Mucosa of descending colon (tissue), 3 donors: ENCODE data around the gene ACTL6A. TPM values are rescaled to one million over a fixed set of nuclear protein-coding genes. Genes with fewer than 3 reads are reported as not detected.

Experiments
- ATAC-seq: fragments of 200-7000 bp; cut with Tn5 transposase; one replicate; pipeline ENCODE4 v1.9.1; 2020; ENCODE audit warnings: mild to moderate bottlenecking, moderate library complexity
- DNase-seq, 3 donors: peaks; one replicate each; pipeline ENCODE4 v3.0.0-alpha.2; 2020
- H3K36me3 ChIP-seq: fragments of 200-600 bp; one replicate; pipeline ENCODE4 v1.8.0; 2021; ENCODE audit warnings: low read depth, mild to moderate bottlenecking
- H3K4me1 ChIP-seq: fragments of 200-600 bp; one replicate; pipeline ENCODE4 v1.8.0; 2021; ENCODE audit warnings: low read depth, mild to moderate bottlenecking
- H3K4me3 ChIP-seq: fragments of 200-600 bp; one replicate; pipeline ENCODE4 v1.8.0; 2021; ENCODE audit warnings: mild to moderate bottlenecking
- H3K9me3 ChIP-seq: fragments of 200-600 bp; one replicate; pipeline ENCODE4 v1.8.0; 2021; ENCODE audit warnings: mild to moderate bottlenecking
- intact Hi-C, 2 donors: fragments of 100-400 bp; cut with DNase I in 1 of 2; cut with micrococcal nuclease in 1 of 2; formaldehyde crosslinking; loops; one replicate each; pipeline versions ENCODE4 v1.11.0 to v1.11.1; 2022; cut with DNase I, micrococcal nuclease
- total RNA-seq, 3 donors: library from RNA; stranded (reverse); fragmentation: NEBNext Ultra II Directional in 2 of 3; extraction: Animal tissue kit (Norgen Biotek cat#: 25700) in 2 of 3; gene quantifications; one replicate each; pipeline versions ENCODE4 v1.2.1 to v1.2.4, GENCODE V29; 2021 to 2023
- TF ChIP-seq, protein P1 (sequence below): fragments of 200-600 bp; IDR thresholded peaks from one replicate; pipeline ENCODE4 v1.8.0; 2022; ENCODE audit warnings: antibody characterized with exemption, mild to moderate bottlenecking
- donor health status: DM: no; HTN: no; CAD: no; lungs with moderate emphysema.
- donor health status: DM: no; HTN: no; CAD: no.
- donor health status: DM: no; HTN: yes; CAD: no.

Gene ACTL6A
- total RNA-seq, 3 donors from 2014 or later = 38.9 to 46.3 (median 40.7) TPM

- ATAC-seq = no peak
- TF ChIP-seq, protein P1, sequence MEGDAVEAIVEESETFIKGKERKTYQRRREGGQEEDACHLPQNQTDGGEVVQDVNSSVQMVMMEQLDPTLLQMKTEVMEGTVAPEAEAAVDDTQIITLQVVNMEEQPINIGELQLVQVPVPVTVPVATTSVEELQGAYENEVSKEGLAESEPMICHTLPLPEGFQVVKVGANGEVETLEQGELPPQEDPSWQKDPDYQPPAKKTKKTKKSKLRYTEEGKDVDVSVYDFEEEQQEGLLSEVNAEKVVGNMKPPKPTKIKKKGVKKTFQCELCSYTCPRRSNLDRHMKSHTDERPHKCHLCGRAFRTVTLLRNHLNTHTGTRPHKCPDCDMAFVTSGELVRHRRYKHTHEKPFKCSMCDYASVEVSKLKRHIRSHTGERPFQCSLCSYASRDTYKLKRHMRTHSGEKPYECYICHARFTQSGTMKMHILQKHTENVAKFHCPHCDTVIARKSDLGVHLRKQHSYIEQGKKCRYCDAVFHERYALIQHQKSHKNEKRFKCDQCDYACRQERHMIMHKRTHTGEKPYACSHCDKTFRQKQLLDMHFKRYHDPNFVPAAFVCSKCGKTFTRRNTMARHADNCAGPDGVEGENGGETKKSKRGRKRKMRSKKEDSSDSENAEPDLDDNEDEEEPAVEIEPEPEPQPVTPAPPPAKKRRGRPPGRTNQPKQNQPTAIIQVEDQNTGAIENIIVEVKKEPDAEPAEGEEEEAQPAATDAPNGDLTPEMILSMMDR = no peak
- Histone ChIP-seq H3K36me3 (peaks cover 4% of the 10 kb centered on the region), H3K4me3 (no peak overlapping the region), H3K9me3 (no peaks in the 10 kb centered on the region), H3K4me1 (no peaks in the 10 kb centered on the region)
- intact Hi-C loops = no loop called here
- no peak for DNase-seq
Observed at GRCh38 chr3:179615458-179616173, 52.9 kb downstream of the ACTL6A start.

- Histone ChIP-seq H3K9me3 (no peaks in the 10 kb centered on the region), H3K36me3 (peaks cover 4% of the 10 kb centered on the region), H3K4me3 (no peak overlapping the region), H3K4me1 (no peaks in the 10 kb centered on the region)
- ATAC-seq (no peak), DNase-seq (no peak)
- intact Hi-C loops = no loop called here
- TF ChIP-seq, protein P1 = no peak
Observed at GRCh38 chr3:179622023-179622422, 59.3 kb downstream of the ACTL6A start.

GRCh38 chr3:179624451-179624850 is 61.7 kb downstream of the ACTL6A start:
- intact Hi-C loops = no loop called here

DNA sequence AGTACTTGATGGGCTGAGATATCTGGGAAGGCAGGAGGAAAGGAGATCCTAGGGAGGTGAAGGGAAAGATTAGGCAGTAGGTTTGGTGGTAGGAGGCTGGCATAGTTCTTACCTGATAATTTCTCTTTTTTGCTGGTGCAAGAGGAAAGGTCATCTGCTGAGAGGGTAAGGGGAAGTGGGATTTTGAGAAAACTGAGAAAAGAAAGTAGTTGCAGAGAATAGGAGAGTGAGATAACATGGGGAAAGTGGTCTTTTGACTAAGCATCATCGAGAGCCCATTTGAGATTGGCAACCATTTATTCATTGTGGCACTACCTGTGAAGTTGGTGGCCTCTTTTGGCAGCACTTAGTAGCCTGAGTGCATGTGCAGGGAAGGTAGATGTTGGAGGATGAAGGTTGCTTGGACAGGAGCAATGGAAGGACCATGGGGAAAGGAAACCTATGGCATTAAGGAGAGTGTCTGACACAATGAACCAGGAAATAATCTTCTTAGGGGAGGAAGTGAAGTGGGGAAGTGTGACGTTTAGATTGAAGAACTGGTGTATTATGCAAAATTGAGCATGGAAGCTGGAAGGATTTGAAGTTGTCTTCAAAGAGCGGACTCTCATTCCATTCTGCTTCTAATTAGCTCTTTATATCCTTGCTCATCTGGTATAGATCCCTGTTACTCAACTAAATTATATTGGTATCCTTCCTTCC is 68.2 kb downstream of the ACTL6A start:
- ATAC-seq (no peak), DNase-seq (no peak)
- H3K4me1 ChIP-seq = no peaks in the 10 kb centered on the region
- TF ChIP-seq, protein P1 = no peak
- H3K4me3 ChIP-seq = no peak overlapping the region
- no peaks in the 10 kb centered on the region for H3K36me3 ChIP-seq
- H3K9me3 ChIP-seq = no peaks in the 10 kb centered on the region
- intact Hi-C loops = no loop called here

More at GRCh38 chr3:179624451-179624850, 61.7 kb downstream of the ACTL6A start:
- no peak for ATAC-seq
- TF ChIP-seq, protein P1 = no peak
- H3K36me3 ChIP-seq = no peaks in the 10 kb centered on the region
- H3K4me1 ChIP-seq = no peaks in the 10 kb centered on the region
- DNase-seq = no peak
- no peak overlapping the region for H3K4me3 ChIP-seq
- no peaks in the 10 kb centered on the region for H3K9me3 ChIP-seq

Other genes starting within 250 kb of the ACTL6A start
- gene ZNF639, start 239.9 kb upstream of the ACTL6A start, total RNA-seq = 10 to 100 TPM; 18.4 to 41.2 (median 22.9) TPM
- gene MFN1, start 215.2 kb upstream of the ACTL6A start, total RNA-seq = 10 to 100 TPM; 55.2 to 68.4 (median 61.8) TPM
- gene GNB4, start 111.5 kb upstream of the ACTL6A start, total RNA-seq = 10 to 100 TPM in 1 of 3 donors, 1 to 10 TPM in 2; 4.3 to 26.4 (median 9.0) TPM
- gene MRPL47, start 41.7 kb downstream of the ACTL6A start, total RNA-seq = 10 to 100 TPM; 26.1 to 36.8 (median 27.3) TPM
- gene NDUFB5, start 41.9 kb downstream of the ACTL6A start, total RNA-seq = 100 to 1,000 TPM; 123 to 139 (median 138) TPM
- 1 to 10 TPM; 3.6 to 9.3 (median 5.5) TPM for gene USP13, start 90.1 kb downstream of the ACTL6A start, total RNA-seq